Measurements from ENCODE around the gene NKD2.
"Not testable (repeated sequence)": the region's sequence is repeated elsewhere in the genome, so short reads cannot be mapped to it uniquely, and the experiment has no call there.

NKD2 gene

DNA sequence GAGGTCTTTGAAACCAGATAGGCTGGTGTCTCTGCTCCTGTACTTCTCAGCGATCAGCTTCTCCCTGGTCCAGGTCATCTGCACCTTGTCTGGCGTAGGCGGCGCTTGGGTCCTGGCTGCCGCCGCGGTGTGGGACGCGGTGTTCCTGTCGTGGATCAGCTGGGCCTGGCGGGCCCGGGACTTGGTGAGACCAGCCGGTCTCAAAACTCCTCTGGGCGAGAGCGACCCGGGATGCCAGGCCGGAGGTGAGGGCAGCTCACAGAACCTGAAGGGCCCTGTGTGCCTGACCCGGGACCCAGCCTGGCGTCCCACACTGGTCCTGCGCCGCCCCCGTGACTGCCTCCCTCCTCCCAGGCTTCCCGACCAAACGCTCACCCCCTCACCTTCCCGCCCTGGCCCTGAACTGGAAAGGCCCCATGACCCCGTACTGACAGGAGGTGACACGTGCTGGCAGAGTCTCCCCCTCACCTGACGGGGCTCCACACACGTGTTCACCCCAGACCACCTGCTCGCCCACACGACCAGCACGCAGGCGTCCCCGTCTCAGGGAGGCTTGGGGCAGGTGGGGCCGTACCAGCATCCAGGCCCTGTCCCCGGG, 49.0 kb downstream of the NKD2 start:
- DNase-seq (ENCODE audit: low read depth), result no peak

DNA sequence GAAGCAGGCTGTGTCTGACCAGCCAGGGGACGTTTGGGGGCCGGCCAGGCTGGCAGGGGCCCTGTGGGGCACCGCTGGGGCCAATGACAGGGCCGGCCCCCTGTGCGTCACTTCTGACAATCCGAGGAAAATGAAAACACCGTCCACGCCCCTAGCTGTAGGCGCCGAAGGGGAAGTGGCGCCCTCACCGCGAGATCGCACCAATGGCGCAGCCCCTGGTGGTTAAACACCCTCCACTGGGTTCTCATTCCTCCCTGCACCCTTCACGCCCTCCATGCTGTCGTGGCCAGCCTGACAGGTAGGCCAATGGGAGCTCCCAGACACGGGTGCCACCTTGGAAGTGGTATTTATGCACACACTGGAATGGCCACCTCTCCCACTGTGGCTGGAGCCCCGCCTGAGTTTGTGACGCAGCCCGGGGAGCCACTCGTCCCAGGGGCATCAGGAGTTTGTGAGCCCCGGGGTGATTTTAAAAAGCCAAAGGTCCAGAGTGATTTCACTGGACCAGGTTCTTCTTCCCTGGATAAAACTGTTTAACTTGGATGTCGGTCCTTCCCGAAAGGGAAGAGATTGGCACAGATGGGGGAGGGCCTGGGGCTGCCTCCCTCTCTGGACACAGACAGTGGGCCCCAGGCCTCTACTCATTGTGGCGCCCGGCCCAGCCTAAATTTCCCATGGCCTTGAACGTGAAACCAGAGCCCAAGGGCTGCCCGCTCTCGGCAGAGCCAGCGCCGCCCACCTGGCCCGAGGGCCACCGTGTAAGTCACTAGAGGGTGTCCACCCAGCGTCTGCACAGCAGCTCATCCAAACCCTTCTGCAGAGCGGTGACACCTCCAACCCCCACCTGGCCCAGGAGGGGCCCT, 49.7 kb downstream of the NKD2 start:
- no peak for DNase-seq (ENCODE audit: low read depth)

DNA sequence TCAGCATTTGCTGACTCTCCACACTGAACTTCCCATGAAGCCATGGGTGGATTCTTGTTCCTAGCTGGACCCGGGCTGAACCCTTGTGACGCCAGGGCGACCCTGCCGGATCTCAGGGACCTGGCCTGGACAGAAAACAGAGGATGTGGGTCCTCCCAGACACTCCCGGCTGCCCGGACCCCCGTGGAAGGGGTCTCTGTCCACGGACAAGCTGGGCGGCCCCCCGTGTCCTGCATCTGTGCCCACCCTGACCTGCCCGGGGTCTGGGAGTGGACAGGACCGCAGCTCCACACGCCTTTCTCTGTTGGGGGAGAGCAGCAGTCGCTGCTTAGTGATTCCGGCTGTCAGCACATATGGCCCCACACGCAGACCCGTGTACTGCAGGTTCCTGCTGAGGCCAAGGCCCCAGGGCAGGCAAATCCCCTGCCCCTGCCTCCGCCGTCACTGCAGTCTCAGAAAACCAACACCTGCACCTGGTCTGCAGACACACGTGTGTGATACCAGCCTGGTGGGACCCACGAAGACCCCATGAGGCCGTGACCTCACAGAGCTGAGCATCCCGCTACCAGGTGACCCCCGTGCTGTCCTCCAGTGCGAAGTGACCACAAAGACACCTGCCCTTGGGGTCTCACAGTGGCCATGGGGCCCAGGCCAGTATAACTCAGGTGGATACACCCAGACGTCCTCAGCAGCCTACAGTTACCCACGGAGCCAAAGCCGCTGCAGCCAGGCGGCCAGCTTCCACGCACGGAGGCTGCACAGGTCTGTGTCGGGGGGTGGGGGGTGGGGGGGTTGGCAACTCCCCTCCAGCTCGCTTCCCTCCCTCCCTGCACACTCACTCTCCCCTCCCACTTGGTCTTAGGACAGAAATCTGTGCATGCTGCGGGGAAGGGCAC, 50.6 kb downstream of the NKD2 start:
- no peak for DNase-seq (ENCODE audit: low read depth)

DNA sequence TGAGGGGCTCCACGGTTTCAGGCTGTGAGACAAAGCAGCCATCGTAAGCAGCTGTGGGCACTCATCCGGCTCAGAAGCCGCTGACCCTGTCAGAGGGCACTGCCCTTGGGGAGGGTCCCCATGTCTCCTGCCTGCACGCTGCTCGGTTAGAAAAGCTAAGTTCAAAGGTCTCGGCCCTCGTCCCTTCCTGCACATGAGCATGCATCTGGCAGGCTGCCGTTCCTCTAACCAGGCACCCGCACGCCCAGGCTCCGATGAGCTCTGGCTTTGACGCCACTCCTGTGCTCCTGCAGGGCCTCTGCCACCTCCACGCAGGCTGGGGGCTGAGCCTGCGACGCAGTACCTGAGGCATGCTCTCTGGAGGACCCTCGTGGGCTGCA, 51.3 kb downstream of the NKD2 start:
- no peak for DNase-seq (ENCODE audit: low read depth)

DNA sequence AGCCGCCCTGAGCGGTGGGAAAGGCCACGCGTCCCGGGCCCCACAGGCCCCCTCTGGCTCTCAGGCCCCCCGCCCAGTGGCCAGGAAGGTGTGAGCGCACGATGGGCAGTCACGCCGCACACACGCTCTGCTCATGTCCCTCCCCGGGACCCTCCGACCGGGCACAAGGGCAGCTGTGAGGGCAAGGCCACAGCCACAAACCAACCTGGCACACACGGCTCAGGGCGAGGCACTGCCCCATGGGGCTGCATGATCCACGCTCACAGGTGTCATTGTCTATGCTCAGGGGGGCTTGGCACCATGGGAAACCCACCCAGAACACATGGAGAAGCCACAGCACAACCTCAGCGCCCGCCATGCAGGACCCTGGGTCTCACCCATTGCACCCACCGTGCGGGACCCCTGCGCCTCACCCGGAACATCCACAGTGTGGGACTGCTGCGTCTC, 52.0 kb downstream of the NKD2 start:
- DNase-seq (ENCODE audit: low read depth), result no peak

DNA sequence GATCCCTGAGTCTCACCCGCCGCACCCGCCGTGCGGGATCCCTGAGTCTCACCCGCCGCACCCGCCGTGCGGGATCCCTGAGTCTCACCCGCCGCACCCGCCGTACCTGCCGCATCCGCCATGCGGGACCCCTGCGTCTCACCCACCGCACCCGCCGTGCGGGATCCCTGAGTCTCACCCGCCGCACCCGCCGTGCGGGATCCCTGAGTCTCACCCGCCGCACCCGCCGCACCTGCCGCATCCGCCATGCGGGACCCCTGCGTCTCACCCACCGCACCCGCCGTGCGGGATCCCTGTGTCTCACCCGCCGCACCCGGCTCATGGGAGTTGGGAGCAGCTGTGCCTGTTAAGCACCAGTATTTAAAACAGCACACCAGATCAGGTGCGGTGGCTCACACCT, 52.7 kb downstream of the NKD2 start:
- DNase-seq (ENCODE audit: low read depth), result not testable (repeated sequence)

DNA sequence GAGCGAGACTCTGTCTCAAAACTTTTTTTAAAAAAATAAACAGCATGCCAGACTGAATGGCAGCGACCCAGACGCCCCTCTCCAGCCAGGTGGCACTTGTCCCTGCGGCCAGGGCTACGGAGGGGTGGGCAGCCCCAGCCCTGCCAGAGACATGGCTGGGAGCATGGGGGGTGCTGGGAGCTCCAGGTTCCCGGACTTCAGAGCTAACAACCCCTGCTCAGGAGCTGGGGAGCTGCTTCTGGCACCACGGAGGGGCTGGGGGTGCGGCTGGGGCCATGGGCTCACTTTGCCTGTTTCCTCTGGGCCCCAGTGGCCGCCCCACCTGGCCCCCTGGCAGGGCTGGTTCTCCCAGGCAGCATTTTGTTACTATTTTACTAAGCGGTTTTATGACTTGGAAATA, 53.3 kb downstream of the NKD2 start:
- DNase-seq (ENCODE audit: low read depth), result no peak

DNA sequence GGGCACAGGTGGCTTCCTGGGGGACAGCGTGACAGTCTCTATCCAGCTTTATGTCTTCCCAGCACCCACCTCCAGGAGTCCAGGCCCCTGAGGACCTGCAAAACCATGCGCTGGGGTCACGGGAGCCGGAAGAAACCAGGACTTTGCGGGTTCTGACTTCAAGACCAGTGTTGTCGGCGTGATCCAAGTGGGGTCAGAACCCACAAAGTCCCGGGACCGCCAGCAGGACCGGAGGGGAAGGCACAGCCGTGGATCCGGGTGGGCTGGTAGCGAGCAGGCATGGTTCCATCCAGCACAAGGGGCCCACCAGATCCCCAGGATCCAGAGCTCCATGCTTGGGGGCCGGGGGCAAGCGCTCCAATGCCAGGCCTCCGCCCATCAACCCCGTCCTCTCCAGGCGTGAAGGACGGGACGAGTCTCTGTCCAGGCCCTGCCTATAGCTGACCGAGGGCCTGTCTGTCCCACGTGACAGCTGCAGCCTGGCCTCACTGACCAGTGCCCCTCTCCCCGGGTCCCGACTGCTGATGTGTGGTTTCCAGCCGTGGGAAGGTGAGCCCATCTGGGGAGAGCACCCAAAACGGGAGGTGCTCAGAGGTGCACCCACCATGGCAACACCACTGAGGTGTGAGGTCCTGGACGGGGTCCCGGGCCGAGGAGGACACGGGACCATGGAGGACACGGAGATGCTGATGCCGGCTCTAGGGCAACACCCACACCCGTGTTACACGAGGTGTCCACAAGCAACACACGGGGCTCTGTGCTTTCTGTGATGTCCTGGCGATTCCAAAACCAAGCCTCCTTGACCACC, 54.4 kb downstream of the NKD2 start:
- DNase-seq (ENCODE audit: low read depth), result no peak

DNA sequence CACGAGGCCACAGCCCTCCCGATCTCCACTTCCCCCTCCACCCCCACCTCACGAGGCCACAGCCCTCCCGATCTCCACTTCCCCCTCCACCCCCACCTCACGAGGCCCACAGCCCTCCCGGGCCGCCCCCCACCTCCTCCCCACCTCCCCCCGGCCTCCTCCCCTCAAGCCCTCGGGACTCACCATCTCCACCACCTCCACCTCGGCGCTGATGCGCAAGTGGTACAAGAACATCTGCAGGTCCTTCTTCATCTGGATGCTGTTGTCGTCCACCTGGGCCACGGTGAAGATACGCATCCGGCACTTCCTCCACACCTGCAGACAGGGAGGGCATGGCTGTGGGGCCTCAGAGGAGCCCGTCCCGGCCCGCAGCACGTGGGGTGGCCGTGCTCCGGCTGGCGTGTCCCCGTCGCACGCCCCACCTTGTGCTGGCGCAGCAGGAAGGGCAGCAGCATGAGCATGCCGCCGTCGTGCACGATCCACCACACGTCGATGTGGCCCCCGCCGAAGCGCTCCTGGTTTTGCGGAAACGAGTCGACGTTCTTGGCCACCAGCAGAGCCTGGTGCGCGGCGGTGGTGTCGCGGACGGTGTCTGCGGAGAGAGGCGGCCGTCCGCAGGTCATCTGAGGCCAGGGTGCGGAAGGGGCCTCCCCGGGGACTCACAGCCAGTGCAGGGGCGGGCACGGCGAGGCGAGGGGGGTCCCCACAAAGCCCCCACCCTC, 55.2 kb downstream of the NKD2 start:
- no peak for DNase-seq (ENCODE audit: low read depth)

DNA sequence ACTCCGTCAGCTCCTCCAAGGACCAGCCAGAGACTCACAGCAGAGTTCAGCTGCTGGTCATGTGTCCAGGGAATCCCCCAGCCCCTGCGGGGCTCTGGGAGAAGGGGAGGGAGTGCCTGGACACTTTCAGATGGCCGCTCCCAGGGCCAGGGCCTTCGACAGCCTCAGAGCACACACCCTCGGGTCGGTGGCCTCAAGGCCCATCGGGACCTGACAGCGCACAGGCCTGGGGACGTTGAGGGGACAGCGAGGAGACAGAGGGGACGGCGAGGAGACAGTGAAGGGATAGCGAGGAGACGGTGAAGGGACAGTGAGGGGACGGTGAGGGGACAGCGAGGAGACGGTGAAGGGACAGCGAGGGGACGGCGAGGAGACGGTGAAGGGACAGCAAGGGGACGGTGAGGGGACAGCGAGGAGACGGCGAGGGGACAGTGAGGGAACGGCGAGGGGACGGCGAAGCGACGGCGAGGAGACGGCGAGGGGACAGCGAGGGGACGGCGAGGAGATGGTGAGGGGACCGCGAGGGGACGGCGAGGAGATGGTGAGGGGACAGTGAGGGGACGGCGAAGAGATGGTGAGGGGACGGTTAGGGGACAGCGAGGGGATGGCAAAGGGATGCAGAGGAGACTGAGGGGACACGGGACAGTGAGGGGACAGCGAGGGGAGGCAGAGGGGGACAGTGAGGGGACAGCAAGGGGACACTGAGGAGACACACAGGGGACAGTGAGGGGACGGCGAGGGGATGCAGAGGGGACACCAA, 56.0 kb downstream of the NKD2 start:
- DNase-seq (ENCODE audit: low read depth), result no peak

DNA sequence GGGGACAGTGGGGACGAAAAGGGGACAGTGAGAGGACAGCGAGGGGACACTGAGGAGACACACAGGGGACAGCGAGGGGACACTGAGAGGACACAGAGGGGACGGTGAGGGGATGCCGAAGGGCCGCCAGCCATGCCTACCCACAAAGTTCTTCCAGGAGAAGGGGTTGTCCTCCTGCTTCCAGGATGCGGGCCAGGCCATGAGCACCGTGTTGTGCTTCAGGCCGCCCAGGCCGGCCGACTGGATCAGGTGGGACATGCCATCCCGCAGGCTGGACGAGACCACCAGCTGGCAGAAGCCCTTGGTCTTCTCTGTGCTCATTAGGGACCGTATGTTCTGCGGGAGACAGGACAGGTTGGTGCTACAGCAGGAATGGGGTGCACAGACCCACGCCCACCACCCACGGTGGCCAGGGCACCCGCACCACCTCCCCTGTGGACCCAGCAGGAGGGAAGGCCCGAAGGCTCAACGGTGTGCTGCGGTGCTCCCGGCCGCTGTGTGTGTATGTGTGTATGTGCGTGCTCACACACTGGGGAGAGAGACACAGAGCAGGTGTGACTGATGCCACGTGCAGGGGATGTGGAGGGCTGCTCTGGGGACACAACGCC, 56.6 kb downstream of the NKD2 start:
- no peak for DNase-seq (ENCODE audit: low read depth)

DNA sequence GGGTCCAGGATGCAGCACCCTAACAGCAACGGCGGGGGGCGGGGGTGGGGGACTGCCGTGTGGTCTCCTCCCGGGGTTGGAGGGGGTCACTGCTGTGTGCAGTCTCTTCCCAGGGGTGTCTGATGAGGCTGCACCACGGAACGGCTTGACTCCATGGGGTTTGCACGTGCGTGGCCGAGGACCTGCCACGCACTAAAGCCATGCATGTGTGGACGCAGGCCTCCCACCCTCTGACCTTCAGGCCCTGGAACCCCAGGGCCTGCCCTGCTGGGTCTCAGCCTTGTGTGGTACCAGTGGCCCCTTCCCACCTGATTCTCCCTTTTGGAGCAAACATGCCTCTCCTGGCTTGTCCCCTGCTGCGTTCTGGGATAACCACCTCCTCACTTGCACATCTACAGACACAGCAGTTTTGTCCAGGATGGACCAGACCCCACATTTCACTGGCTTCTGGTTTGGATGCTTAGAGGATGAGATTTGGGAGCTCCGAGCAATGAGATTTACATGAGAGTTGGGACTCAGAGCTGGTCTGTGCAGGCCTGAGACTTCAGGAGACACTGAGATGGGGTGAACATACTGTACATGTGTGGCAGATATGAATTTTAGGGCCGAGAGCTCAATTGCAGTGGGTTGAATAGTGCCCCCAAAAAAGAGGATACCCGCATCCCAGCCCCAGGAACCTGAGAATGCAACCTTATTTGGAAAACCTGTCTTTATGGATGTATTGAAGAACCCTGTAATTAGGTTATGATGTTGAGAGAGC, 57.5 kb downstream of the NKD2 start:
- no peak for DNase-seq (ENCODE audit: low read depth)

DNA sequence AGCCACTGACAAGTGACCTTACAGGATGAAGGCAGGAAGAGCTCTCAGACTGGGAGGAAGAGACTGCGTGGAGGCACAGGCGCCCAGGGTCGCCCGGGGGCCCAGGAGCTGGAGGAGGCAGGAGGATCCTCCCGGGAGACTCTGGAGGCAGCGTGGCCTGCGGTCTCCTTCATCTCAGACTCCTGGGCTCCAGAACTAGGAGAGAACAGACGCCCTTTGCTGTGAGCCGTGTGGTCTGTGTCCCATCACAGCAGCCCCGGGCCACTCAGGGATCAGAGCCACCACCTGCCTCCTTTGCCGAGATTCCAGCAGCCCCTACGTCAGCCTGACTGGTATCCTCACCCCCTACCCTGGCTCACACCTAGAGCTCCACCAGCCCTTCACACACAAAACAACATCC, 58.1 kb downstream of the NKD2 start:
- DNase-seq (ENCODE audit: low read depth), result no peak

DNA sequence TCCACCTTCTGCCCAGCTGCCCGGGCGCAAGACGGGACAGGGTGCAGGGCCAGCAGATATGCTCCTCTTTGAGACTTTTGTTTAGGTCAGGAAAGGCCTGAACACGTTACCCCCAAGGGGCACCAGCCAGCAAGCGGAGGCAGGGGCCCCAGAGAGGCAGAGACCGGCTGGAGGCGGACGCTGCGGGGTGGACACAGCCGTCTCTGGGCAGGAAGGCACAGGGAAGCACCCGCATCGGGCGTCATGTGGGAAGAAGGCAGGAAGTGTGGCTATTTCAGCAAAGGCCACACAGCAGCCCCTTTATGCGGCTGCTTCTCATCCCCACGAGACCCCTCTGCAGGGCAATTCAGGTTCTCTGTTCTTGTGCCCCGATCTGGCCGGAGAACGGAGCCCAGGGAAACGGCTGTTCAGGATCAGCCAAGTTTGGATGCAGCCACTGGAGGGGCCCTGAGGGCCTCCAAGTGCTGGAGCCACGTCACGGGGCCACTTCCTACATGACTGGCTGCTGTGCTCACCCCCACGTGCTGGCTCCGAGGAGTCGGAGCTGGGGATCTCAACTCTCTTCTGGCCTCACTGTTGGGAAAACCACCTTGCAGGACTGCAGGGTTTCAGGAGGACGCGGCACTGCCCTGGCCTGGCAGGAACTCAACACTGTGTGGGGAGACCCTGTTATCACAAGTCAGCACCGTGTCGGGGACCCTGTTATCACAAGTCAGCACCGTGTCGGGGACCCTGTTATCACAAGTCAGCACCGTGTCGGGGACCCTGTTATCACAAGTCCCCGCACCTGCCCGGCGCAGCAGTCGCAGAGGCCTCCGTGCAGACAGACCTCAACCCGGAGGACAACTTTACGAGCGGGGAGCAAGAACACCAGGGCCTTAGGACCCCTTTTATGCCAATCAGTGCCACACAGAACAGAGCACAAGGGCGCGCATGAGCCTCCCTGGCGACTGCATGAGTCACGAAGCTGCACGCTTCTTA, 58.8 kb downstream of the NKD2 start:
- DNase-seq (ENCODE audit: low read depth), result no peak

DNA sequence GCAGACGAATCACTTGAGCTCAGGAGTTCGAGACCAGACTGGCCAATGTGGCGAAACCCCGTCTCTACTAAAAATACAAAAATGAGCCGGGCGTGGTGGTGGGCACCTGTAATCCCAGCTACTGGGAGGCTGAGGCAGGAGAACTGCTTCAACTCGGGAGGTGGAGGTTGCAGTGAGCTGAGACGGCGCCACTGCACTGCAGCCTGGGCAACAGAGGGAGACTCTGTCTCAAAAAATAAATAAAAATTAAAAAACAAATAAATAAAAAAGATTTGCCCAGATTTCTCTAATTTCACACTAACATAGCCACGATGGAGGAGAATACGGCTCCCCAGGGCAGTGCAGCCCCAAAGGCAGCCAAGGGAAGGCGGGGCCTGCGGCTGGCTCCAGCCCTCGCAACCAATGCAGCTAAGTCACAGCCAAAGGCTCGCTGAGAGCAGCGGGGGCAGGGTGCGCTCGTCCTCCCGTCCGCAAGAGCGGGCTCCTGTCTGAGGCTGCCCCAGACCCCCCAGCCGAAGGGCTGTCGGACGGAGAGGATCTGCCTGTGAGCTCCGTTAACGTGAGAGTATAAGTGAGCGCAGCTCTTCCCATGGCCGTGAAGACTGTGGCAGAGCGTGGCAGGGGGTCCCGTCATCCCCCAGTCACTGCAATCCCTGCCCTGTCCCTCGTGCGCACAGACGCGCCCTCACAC, 59.7 kb downstream of the NKD2 start:
- no peak for DNase-seq (ENCODE audit: low read depth)

DNA sequence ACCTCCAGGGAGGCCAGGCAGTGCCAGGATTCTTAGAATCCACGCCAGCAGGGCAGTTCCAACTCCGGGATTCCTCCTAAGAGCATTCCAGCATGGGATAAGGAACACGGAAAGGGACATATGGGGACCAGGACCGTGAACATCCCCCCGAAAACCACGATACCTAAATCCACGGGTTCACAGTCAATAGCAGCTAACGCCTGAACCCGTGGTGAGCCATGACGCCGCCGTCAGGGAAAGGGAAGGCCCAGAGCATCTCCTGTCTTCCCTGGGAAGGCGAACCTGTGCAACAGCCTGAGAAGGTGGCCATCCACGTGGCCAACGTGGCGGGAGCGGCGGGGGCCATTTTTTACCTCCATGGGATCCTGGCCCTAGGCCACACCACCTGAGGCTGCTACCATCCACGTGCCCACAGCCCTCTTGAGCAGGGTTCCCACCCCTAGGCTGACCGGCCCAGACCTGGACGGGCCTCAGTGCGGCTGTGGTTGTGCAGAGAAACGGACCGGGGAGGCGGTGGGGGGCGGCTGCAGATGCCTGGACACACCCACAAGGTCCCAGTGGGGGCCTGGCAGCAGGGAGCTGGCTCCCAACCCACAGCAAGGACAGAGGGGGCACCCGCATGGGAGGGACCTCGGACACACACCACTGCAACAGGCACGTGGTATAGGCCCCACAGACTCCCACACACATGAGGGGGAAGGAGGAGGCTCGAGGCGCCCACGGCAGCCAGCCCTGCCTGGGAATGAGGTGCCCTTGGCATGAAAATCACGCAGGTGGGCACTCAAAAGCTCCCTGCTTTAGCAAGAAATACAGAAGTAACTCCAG, 60.5 kb downstream of the NKD2 start:
- DNase-seq (ENCODE audit: low read depth), result no peak

DNA sequence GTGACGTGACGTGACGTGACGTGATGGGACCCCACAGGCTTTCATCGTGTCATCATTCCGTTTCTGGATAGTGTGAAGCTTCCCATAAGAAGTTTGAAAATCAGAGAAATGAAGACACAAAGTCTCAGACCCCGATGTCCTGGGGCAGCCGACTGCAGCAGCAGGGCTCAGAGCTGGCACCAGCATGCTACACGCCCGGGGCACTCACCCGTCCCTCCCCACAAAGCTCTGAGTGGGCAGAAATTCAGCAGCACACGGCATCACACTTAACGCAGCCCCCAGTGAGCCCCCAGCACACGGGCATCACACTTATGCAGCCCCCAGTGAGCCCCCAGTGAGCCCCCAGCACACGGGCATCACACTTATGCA, 61.1 kb downstream of the NKD2 start:
- DNase-seq (ENCODE audit: low read depth), result no peak
